H1 (cell line): ENCODE data around the gene DPY19L1. TPM values are rescaled to one million over a fixed set of nuclear protein-coding genes. Genes with fewer than 3 reads are reported as not detected.

Experiments
- CTCF ChIA-PET: fragments of 300-600 bp; sonication (Branson Sonifier 250); formaldehyde crosslinking; loops from one replicate; lab custom pipeline; 2021; ENCODE audit not compliant: partially characterized antibody; lab: Charles Lee
- POLR2A ChIA-PET: fragments of 300-600 bp; sonication (Branson Sonifier 250); formaldehyde crosslinking; loops from one replicate; lab custom pipeline; 2021; ENCODE audit warnings: inconsistent platforms; ENCODE audit not compliant: partially characterized antibody; lab: Charles Lee
- DNase-seq, 2 experiments: peaks; one replicate each; pipeline versions ENCODE4 v3.0.0 to v3.0.0-alpha.2; 2010 to 2022; ENCODE audit warnings: low spot score in 2 of 2, low read depth in 1 of 2, mixed read lengths in 1 of 2
- FAIRE-seq: peaks from 2 replicates; lab custom pipeline; 2011; peaks lifted over from hg19 to GRCh38; lab: Jason Lieb, UNC
- H2AFZ ChIP-seq: 2 replicates; pipeline ENCODE4 v1.8.1; 2012; ENCODE audit warnings: low read length, inconsistent platforms
- H2AK5ac ChIP-seq: 2 replicates; pipeline ENCODE4 v1.6.1; 2013; ENCODE audit warnings: low read depth, low read length
- H2BK120ac ChIP-seq: replicated peaks from 2 replicates; pipeline ENCODE3; 2013; ENCODE audit warnings: low read depth, low read length, inconsistent platforms
- H2BK12ac ChIP-seq: 2 replicates; pipeline ENCODE4 v1.6.1; 2013; ENCODE audit warnings: low read depth, low read length
- H2BK15ac ChIP-seq: 2 replicates; pipeline ENCODE4 v1.6.1; 2013; ENCODE audit warnings: low read length
- H2BK20ac ChIP-seq: 2 replicates; pipeline ENCODE4 v1.6.1; 2013; ENCODE audit warnings: low read length
- H2BK5ac ChIP-seq: 2 replicates; pipeline ENCODE4 v1.6.1; 2013; ENCODE audit warnings: low read depth, low read length
- H3K14ac ChIP-seq: 2 replicates; pipeline ENCODE4 v1.6.1; 2013; ENCODE audit warnings: inconsistent platforms; ENCODE audit not compliant: insufficient read length
- H3K18ac ChIP-seq: 2 replicates; pipeline ENCODE4 v1.6.1; 2013; ENCODE audit warnings: low read length; ENCODE audit errors: extremely low read depth
- H3K23ac ChIP-seq: 2 replicates; pipeline ENCODE4 v1.6.1; 2013; ENCODE audit warnings: inconsistent platforms; ENCODE audit not compliant: insufficient read length
- H3K23me2 ChIP-seq: 2 replicates; pipeline ENCODE4 v1.6.1; 2013; ENCODE audit warnings: low read depth, low read length
- H3K27ac ChIP-seq: 2 replicates; pipeline ENCODE4 v1.6.1; 2011; ENCODE audit warnings: low read depth, low read length, inconsistent platforms
- H3K27me3 ChIP-seq, 4 experiments: replicated peaks in 1 of 4; 1 replicate in 1 of 4; 2 replicates in 3 of 4; pipeline versions ENCODE4 v1.6.1 to v1.8.1; 2011 to 2013; ENCODE audit warnings: low read length in 3 of 4, mild to moderate bottlenecking in 3 of 4, inconsistent platforms in 2 of 4, mixed read lengths in 2 of 4, moderate library complexity in 1 of 4; ENCODE audit not compliant: control insufficient read depth in 3 of 4, insufficient read depth in 3 of 4; ENCODE audit errors: extremely low read depth in 1 of 4
- H3K36me3 ChIP-seq, 4 experiments: 2 replicates each; pipeline versions ENCODE4 v1.6.1 to v1.8.1; 2011 to 2013; ENCODE audit warnings: mild to moderate bottlenecking in 4 of 4, low read length in 3 of 4, moderate library complexity in 2 of 4, control low read depth in 1 of 4, inconsistent platforms in 1 of 4; ENCODE audit not compliant: insufficient read depth in 4 of 4, control insufficient read depth in 2 of 4
- H3K4ac ChIP-seq: replicated peaks from 2 replicates; pipeline ENCODE3; 2013; ENCODE audit warnings: low read length, low read depth, mixed read lengths, inconsistent platforms; ENCODE audit not compliant: insufficient read length
- H3K4me1 ChIP-seq, 4 experiments: replicated peaks in 1 of 4; 1 replicate in 1 of 4; 2 replicates in 3 of 4; pipeline versions ENCODE4 v1.6.1 to v1.8.1; 2011 to 2013; ENCODE audit warnings: low read length in 3 of 4, inconsistent platforms in 2 of 4, mixed read lengths in 1 of 4; ENCODE audit not compliant: insufficient read depth in 4 of 4, control insufficient read depth in 3 of 4
- H3K4me2 ChIP-seq, 2 experiments: 2 replicates each; pipeline versions ENCODE4 v1.6.1 to v1.8.1; 2011 to 2013; ENCODE audit warnings: low read depth in 2 of 2, low read length in 2 of 2, control low read depth in 1 of 2, inconsistent platforms in 1 of 2, mild to moderate bottlenecking in 1 of 2; ENCODE audit not compliant: insufficient read depth in 1 of 2
- H3K4me3 ChIP-seq, 4 experiments: fragments of 200-600, 300-600 bp in 1 of 4; sonication (generic), shearing (Covaris generic), sonication (Bioruptor Twin) in 1 of 4; 2 replicates each; pipeline versions ENCODE4 v1.5.1 to v1.8.1; 2011 to 2016; ENCODE audit warnings: low read length in 4 of 4, low read depth in 3 of 4, control low read depth in 2 of 4, inconsistent platforms in 2 of 4, mild to moderate bottlenecking in 2 of 4, mixed read lengths in 1 of 4, moderate library complexity in 1 of 4; ENCODE audit not compliant: insufficient read depth in 2 of 4; ENCODE audit errors: extremely low read depth in 1 of 4
- H3K56ac ChIP-seq: replicated peaks from 2 replicates; pipeline ENCODE3; 2013; ENCODE audit warnings: low read depth, mild to moderate bottlenecking, mixed read lengths, low read length, inconsistent platforms; ENCODE audit not compliant: insufficient read length
- H3K79me1 ChIP-seq: 2 replicates; pipeline ENCODE4 v1.6.1; 2013; ENCODE audit warnings: low read depth, low read length, control low read depth
- H3K79me2 ChIP-seq, 2 experiments: 2 replicates each; pipeline versions ENCODE4 v1.6.1 to v1.8.1; 2012 to 2013; ENCODE audit warnings: low read length in 2 of 2, mild to moderate bottlenecking in 2 of 2, inconsistent platforms in 1 of 2; ENCODE audit not compliant: insufficient read depth in 2 of 2, control insufficient read depth in 1 of 2
- H3K9ac ChIP-seq, 4 experiments: replicated peaks in 1 of 4; 1 replicate in 1 of 4; 2 replicates in 3 of 4; pipeline versions ENCODE4 v1.6.1 to v1.8.1; 2011 to 2013; ENCODE audit warnings: low read depth in 3 of 4, low read length in 3 of 4, control low read depth in 2 of 4, mild to moderate bottlenecking in 2 of 4, moderate library complexity in 2 of 4, inconsistent platforms in 1 of 4; ENCODE audit errors: extremely low read depth in 1 of 4
- H3K9me3 ChIP-seq, 2 experiments: 2 replicates each; pipeline versions ENCODE4 v1.6.1 to v1.8.1; 2012 to 2013; ENCODE audit warnings: mild to moderate bottlenecking in 2 of 2, moderate library complexity in 2 of 2, control low read depth in 1 of 2, inconsistent platforms in 1 of 2, low read depth in 1 of 2, low read length in 1 of 2, mixed read lengths in 1 of 2; ENCODE audit not compliant: insufficient read depth in 2 of 2
- H4K20me1 ChIP-seq, 2 experiments: replicated peaks in 1 of 2; 2 replicates each; pipeline versions ENCODE3 to v1.8.1; 2011 to 2013; ENCODE audit warnings: inconsistent platforms in 2 of 2, low read length in 2 of 2, mild to moderate bottlenecking in 1 of 2; ENCODE audit not compliant: insufficient read depth in 2 of 2, control insufficient read depth in 1 of 2
- H4K5ac ChIP-seq: 2 replicates; pipeline ENCODE4 v1.6.1; 2013; ENCODE audit warnings: low read length, low read depth, mixed read lengths, inconsistent platforms; ENCODE audit not compliant: insufficient read length
- H4K8ac ChIP-seq: 2 replicates; pipeline ENCODE4 v1.8.0; 2013; ENCODE audit warnings: mild to moderate bottlenecking, moderate library complexity, low read length, inconsistent platforms; ENCODE audit not compliant: insufficient read depth; ENCODE audit errors: extremely low read depth
- H4K91ac ChIP-seq: replicated peaks from 2 replicates; pipeline ENCODE3; 2013; ENCODE audit warnings: low read length, mixed read lengths, inconsistent platforms; ENCODE audit not compliant: insufficient read length
- EGR1 ChIP-seq: IDR thresholded peaks from 2 replicates; pipeline ENCODE4 v1.6.1; 2011; ENCODE audit warnings: low read depth, low read length, borderline replicate concordance
- EZH2 ChIP-seq: fragments of 200-600 bp; sonication (generic); IDR thresholded peaks from 2 replicates; pipeline ENCODE4 v1.7.1; 2012; ENCODE audit warnings: low read depth, mild to moderate bottlenecking, moderate library complexity, low read length, inconsistent platforms; ENCODE audit not compliant: severe bottlenecking
- KDM5A ChIP-seq: fragments of 200-600 bp; IDR thresholded peaks from 2 replicates; pipeline ENCODE4 v1.7.1; 2012; ENCODE audit warnings: mild to moderate bottlenecking, low read length, inconsistent platforms, mixed read lengths
- MAX ChIP-seq: IDR thresholded peaks from 2 replicates; pipeline ENCODE4 v1.6.1; 2012; ENCODE audit warnings: inconsistent platforms
- NRF1 ChIP-seq: IDR thresholded peaks from 2 replicates; pipeline ENCODE4 v1.6.1; 2011; ENCODE audit warnings: mild to moderate bottlenecking, low read depth, low read length, improper control_type of control experiment
- RBBP5 ChIP-seq: IDR thresholded peaks from 2 replicates; pipeline ENCODE4 v1.7.1; 2012; ENCODE audit warnings: low read depth, mild to moderate bottlenecking, inconsistent platforms, low read length, moderate library complexity, borderline replicate concordance
- TBP ChIP-seq: IDR thresholded peaks from 2 replicates; pipeline ENCODE4 v1.6.1; 2011; ENCODE audit warnings: low read depth, low read length, improper control_type of control experiment
- USF2 ChIP-seq: IDR thresholded peaks from 2 replicates; pipeline ENCODE4 v1.6.1; 2011; ENCODE audit warnings: low read length, improper control_type of control experiment
- polyA plus RNA-seq, 7 experiments: library from polyadenylated mRNA; depleted of rRNA in 3 of 7; stranded (reverse) in 5 of 7; unstranded in 2 of 7; fragments of >200 nt in 5 of 7; fragments of 200-250 nt in 2 of 7; gene quantifications; 1 replicate in 5 of 7; 2 replicates in 1 of 7; 4 replicates in 1 of 7; pipeline versions ENCODE4 v1.2.1 to v1.2.3, GENCODE V29; 2011 to 2013; ENCODE audit warnings: missing spikeins in 2 of 7, mixed read lengths in 2 of 7
- total RNA-seq: library from RNA; stranded (reverse); fragmentation: NEBNext Ultra II Directional; extraction: Animal tissue kit (Norgen Biotek cat#: 25700); gene quantifications from 2 replicates; pipeline ENCODE4 v1.2.1, GENCODE V29; 2021

The DPY19L1 gene
- total and polyA plus RNA-seq, 2 of the 8 experiments (the other 6 are each of a cell fraction or from before 2014, with no cell fraction given), result 14.1 to 23.3 TPM

GRCh38 chr7:34895202-34895601 lies 142.1 kb downstream of the DPY19L1 start:
- Histone ChIP-seq H3K27me3 (no peaks in the 10 kb centered on the region), H3K36me3 (peaks cover 0 to 3% (median 0%) of the 10 kb centered on the region in 4 experiments; a peak in 1 of 8 replicates), H4K91ac (no peak overlapping the region), H3K4me3 (no peak overlapping the region), H3K79me2 (no peaks in the 10 kb centered on the region), H3K56ac (no peak overlapping the region), H2BK20ac (no peak overlapping the region), H2BK12ac (no peak overlapping the region), H3K14ac (no peak overlapping the region), H3K4ac (no peak overlapping the region), H3K9ac (no peak overlapping the region), H3K23ac (no peak overlapping the region), H3K9me3 (peaks cover 21 to 25% of the 10 kb centered on the region in 2 experiments), H2AFZ (no peak overlapping the region), H4K8ac (no peak overlapping the region), H2BK120ac (no peak overlapping the region), H2BK5ac (no peak overlapping the region), H2AK5ac (no peak overlapping the region), H3K4me2 (no peak overlapping the region), H3K18ac (no peak overlapping the region), H3K23me2 (no peaks in the 10 kb centered on the region), H3K4me1 (no peaks in the 10 kb centered on the region), H3K27ac (no peak overlapping the region), H4K5ac (no peak overlapping the region), H2BK15ac (no peak overlapping the region), H4K20me1 (no peaks in the 10 kb centered on the region), H3K79me1 (no peaks in the 10 kb centered on the region)
- FAIRE-seq (no peak), DNase-seq (no peak)
- TF ChIP-seq RBBP5 (no peak), TBP (no peak), MAX (no peak), EZH2 (no peak), NRF1 (no peak), USF2 (no peak), KDM5A (no peak), EGR1 (no peak)
- CTCF ChIA-PET, result interaction anchor here (0.5 kb wide), 1 partner anchor 469 kb away, joined by 4 read pairs; no protein-coding TSS in a partner anchor
- POLR2A ChIA-PET, result no interaction called here
